Stimulated activated CD4-positive, alpha-beta T cell treated with anti-CD3 and anti-CD28 coated beads, Interleukin-4, amount 100 ng/mL, for 4 hours (primary cell): Measurements from ENCODE around the gene PARP12.
"Not testable (repeated sequence)": the region's sequence is repeated elsewhere in the genome, so short reads cannot be mapped to it uniquely, and the experiment has no call there.

Source experiments
- DNase-seq, 2 experiments: peaks; one replicate each; pipeline ENCODE4 v3.0.0-alpha.2; 2020

The PARP12 gene, protein sequence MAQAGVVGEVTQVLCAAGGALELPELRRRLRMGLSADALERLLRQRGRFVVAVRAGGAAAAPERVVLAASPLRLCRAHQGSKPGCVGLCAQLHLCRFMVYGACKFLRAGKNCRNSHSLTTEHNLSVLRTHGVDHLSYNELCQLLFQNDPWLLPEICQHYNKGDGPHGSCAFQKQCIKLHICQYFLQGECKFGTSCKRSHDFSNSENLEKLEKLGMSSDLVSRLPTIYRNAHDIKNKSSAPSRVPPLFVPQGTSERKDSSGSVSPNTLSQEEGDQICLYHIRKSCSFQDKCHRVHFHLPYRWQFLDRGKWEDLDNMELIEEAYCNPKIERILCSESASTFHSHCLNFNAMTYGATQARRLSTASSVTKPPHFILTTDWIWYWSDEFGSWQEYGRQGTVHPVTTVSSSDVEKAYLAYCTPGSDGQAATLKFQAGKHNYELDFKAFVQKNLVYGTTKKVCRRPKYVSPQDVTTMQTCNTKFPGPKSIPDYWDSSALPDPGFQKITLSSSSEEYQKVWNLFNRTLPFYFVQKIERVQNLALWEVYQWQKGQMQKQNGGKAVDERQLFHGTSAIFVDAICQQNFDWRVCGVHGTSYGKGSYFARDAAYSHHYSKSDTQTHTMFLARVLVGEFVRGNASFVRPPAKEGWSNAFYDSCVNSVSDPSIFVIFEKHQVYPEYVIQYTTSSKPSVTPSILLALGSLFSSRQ

DNA sequence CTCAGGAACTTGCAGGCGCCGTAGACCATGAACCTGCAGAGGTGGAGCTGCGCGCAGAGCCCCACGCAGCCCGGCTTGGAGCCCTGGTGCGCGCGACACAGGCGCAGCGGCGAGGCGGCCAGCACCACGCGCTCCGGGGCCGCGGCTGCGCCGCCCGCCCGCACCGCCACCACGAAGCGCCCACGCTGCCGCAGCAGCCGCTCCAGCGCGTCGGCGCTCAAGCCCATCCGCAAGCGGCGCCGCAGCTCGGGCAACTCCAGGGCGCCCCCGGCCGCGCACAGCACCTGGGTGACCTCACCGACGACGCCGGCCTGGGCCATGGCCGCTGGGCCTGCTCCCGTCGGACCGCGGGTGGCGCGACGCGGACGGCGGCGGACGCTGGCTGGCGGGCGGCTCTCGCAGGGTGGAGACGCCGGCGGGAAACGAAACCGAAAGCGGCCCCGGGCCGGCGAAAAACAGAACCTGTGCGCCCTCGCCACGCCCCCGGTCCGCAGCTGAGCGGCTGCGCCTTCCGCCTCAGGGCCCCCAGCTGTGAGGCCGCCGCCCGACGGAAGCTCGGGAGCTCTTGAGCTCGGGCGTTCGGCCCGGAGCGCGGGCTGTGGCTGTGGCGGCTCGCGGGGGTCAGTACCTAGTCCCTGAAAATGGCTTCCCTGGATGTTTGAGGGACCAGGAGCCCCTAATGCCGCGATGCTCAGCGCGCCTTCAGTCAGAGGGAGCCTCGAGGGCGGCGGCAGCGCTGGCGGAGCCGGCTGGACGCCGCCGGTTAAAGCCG, at the start of gene PARP12:
PARP12 (minus strand) TSS at position 424 of the 772 bp plus-strand sequence; CDS start at position 320, 104 bp downstream.
- peak; percentile 78 to 86 for DNase-seq

GRCh38 chr7:140108777-140109176, 46.0 kb upstream of the PARP12 start:
- not testable (repeated sequence) for DNase-seq

GRCh38 chr7:140096459-140096858, 33.7 kb upstream of the PARP12 start:
- DNase-seq = no peak

DNA sequence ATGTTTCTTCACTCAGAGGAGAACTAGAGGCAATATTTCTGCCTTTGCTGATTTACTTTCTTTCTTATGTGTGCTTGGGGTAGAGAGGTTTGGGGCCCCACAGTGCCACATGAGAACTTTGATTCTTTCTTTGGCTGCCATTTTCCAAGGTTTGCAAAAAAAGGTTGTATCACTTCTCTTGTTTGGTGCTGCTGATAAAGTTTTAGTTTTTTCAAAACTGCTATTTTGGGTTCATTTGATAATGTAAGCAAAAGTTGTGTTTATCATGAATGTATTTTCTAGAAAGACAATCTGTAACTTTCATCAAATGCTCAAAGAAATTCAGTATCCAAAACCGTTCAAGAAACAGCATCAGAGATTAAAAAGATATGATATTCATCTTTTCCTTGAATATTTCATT, 30.6 kb upstream of the PARP12 start:
- no peak for DNase-seq

DNA sequence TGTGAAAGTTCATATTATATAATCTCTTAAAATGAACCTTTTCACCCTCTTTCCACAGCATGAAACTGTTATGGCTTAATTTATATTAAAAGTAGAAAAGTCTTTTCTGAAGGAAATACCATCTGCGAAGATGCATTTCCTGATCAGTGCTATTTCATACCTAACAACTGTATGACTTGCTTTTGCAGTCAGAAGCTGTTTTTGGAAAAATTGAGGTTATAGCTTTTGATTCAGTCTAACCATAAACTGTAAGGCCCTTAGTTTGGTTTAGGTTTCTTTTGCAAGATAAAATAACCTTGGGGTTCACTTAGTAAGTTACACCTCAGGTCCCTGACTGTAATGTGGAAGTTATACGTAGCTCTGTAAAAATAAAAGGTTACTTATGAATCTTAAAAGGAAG, 22.7 kb upstream of the PARP12 start:
- no peak for DNase-seq

DNA sequence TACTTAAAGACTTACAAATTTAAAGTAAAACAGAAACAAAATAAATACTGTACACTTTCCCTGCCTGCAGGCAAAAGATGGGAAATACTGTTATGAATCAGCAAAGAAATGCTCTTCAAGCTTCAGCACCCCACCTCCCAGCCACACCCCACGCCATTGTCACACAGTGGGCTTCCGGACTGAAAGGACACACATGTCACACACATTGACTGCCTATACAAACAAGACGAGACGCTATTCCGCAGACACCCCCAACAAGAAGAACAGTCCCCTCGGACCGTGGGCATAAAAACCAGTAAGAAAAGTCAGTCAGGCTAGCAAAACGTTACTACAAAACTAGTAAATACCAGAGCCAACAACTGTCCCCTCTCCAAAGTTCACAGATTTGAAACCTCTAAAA, 22.2 kb upstream of the PARP12 start:
- peak in 1 of 2 experiments; percentile 27 for DNase-seq

DNA sequence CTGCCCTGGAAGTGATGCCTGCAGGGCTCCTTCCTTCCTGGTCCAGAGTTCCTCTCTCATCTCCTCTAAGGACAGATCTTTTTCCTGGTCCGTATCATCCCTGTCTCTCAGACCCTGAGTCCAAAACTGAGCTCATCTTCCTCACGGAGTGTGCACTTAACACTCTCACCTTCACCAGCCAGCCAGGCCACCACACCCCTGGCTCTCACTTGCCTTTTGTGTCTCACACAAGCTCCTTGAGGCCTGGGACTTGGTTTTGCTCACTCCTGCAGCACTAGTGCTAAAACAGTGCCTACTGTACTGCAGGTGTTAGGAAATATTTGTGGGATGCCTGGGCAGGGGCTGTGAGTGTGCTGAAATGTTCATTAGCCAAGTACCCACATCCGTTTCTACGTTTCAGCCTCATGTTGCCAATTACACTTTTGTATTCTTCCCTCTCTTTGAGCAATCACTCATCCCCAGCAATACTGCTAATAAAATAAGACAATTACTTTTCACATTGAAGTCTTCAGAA, 21.4 kb upstream of the PARP12 start:
- no peak for DNase-seq

GRCh38 chr7:140082770-140083169, 20.0 kb upstream of the PARP12 start:
- no peak for DNase-seq

DNA sequence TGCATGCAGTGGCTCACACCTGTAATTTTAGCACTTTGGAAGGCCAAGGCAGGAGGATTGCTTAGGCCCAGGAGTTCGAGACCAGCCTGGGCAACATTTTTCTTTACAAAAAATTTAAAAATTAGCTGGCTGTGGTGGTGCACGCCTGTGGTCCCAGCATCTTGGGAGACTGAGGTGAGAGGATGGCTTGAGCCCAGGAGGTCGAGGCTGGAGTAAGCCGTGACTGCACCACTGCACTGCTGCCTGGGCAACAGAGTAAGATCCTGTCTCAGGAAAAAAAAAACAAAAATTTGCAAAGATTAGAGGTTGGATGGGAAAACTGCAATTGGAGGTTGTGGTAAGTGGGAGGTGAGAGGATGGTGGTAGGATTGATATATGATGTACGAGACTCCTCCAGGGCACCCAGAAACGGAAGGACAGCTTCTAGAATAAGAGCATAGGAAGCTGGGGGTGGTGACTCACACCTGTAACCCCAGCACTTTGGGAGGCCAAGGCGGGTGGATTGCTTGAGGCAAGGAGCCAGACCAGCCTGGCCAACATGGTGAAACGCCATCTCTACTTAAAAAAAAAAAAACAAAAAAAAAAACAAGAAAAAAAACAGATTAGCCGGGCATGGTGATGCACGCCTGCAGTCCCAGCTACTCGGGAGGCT, 19.1 kb upstream of the PARP12 start:
- DNase-seq = no peak

GRCh38 chr7:140080919-140081318, 18.2 kb upstream of the PARP12 start:
- no peak for DNase-seq

DNA sequence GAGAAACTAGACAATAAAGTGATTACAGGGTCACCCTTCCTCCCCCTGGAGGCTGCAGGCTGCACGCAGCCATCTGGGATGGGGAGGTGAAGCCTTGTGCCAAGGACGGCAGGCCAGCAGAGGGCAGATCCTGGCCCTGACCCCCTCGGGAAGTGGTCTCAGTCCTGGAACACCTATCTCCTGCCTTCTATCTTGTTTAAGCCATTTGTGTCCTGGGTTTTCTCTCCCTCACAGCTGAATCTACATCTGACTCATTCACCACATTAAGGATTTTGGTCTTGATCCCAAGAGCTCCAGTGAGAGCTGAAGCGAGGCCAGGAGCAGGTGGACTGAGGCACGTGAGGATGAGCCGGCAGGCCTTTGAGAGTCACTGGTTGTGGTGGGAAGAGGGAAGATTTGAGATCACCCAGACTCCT, 16.4 kb upstream of the PARP12 start:
- DNase-seq = no peak

DNA sequence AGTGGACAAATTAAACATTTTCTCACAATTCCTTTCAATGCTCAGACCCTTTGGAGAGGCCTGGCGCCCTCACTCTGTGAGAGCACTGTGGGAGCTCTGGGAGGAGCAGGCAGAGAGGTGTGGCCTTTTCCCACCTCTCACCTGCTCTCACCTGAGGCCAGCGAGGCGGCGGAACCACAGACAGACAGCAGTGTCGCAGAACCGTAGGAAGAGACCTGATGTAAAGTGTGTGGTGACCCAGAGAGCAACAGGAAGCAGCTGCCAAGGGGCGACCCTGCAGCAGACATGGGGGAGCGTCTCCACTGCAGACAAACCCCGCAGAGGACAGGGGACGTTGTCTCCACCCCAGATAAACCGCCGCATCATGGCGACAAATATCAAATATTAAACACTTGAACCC, 15.6 kb upstream of the PARP12 start:
- DNase-seq = no peak

DNA sequence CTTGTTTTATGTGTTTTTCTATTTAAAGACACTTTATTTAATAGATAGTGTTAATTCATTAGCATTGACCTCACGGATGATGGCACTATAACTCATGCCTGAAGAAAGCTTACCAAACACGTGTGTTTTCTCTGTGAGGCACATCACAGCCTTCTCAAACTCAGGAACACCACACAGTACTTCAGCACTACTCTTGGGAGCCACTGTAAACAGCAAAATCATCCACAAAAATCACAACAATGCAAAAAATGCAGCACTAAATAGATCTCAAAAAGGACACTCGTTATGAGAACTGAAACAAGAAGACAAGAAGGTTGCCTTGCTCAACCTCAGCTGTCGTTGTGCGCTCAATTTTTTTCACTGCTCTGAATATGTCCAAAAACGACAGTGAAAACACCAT, 12.0 kb upstream of the PARP12 start:
- no peak for DNase-seq

GRCh38 chr7:140070546-140070945, 7.8 kb upstream of the PARP12 start:
- no peak for DNase-seq

GRCh38 chr7:140069298-140069949, 6.7 kb upstream of the PARP12 start:
- DNase-seq = no peak

DNA sequence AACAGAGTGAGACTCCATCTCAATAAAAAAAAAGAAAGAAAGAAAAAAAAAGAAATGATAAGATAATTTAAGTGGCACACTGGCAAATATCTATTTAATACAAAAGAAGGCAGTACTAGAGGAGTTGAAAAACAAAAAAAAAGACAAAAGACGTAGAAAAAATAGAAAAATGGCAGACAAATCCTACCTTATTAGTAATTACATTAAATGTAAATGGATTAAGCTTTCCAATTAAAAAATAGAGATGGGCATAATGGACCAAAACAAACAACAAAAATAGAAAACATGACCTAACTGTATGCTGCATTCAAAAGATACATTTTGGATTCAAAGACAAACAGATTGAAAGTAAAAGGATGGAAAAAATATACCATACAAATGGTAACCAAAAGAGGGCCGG, 5.3 kb upstream of the PARP12 start:
- DNase-seq = no peak

- no peak for DNase-seq
Observed at GRCh38 chr7:140067052-140067451, 4.3 kb upstream of the PARP12 start.

DNA sequence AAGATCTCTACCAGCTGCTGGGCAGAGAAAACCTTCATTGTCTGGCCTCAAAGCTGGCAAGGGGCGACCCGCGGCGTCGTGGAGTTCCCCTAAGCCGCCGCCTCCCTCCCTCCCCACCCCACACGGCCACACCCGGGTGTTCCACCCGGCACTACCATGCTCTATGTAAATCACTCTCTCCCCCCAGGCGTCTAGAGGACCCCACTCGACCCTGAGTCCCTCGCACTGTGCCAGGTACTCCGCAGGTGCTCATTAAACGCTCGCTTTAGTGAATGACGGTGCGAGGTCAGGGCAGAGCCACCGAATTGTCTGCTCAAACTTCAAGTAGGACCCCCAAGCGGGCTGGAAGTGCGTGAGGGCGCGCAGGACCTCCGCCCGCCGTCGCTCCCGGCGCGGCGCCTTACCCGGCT, 628 bp downstream of the PARP12 start:
- peak; percentile 41 to 63 for DNase-seq

DNA sequence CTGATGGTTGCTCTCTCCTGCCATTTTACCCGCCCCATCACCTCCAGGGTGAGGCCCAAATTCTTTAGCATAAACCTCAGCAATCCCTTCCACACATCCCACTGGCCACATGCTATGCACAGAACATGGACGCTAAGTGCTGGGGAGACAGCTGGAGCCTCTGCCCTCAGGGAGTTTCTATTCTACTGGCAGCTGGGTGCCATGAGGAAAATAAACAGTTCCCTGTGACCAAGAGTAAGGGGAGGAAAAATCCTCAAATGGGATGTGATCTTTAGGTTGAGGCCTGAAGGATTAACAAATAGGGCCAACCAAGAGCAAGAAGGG, 1.2 kb downstream of the PARP12 start:
- DNase-seq = no peak

- no peak for DNase-seq
Observed at GRCh38 chr7:140060788-140061606, 1.8 kb downstream of the PARP12 start.

DNA sequence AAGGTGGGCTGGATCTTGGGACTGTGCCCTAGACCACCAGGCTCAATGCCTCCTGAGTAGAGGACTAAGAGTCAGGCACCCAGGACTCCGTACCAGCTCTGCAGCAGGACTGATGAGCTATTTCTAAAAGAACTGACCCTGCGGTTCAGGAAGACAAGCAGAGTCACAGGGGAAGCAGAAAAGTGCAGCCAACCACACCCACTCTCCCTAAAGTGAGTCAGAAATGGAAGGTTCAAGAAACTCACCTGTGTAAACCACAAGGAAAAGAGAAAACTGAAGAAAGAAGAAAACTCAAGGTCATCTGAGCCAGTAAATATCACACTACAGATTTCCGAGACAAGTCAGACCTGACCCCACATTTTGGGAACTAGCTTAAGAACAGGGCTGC, 2.5 kb downstream of the PARP12 start:
- no peak for DNase-seq
